CD4-positive, alpha-beta T cell treated with Interleukin-15 for 4 hours (primary cell): ENCODE results near the gene TMEFF2.

Experiments used
- DNase-seq: peaks from one replicate; pipeline ENCODE4 v3.0.0-alpha.2; 2020; ENCODE audit warnings: low spot score

The TMEFF2 gene

GRCh38 chr2:192013211-192013610, 181.5 kb downstream of the TMEFF2 start:
- no peak for DNase-seq

- DNase-seq, result no peak
These were observed 183.5 kb downstream of the TMEFF2 start for GRCh38 chr2:192011196-192011595.

- DNase-seq, result no peak
These were observed 184.7 kb downstream of the TMEFF2 start for GRCh38 chr2:192010073-192010472.

- DNase-seq, result no peak
These were observed 187.0 kb downstream of the TMEFF2 start for GRCh38 chr2:192007581-192008228.

- no peak for DNase-seq
These were observed 189.5 kb downstream of the TMEFF2 start for GRCh38 chr2:192005211-192005610.

- no peak for DNase-seq
These were observed 190.4 kb downstream of the TMEFF2 start for GRCh38 chr2:192004188-192004963.

- no peak for DNase-seq
These were observed 192.3 kb downstream of the TMEFF2 start for GRCh38 chr2:192002418-192002817.

- DNase-seq, result no peak
These were observed 194.3 kb downstream of the TMEFF2 start for GRCh38 chr2:192000196-192000980.

- no peak for DNase-seq
These were observed 195.5 kb downstream of the TMEFF2 start for GRCh38 chr2:191999101-191999841.

GRCh38 chr2:191995285-191995684, 199.4 kb downstream of the TMEFF2 start:
- DNase-seq, result no peak

GRCh38 chr2:191994749-191995148, 200.0 kb downstream of the TMEFF2 start:
- no peak for DNase-seq

GRCh38 chr2:191991442-191991841, 203.3 kb downstream of the TMEFF2 start:
- no peak for DNase-seq

- DNase-seq, result no peak
These were observed 209.0 kb downstream of the TMEFF2 start for GRCh38 chr2:191985740-191986139.

- no peak for DNase-seq
These were observed 211.1 kb downstream of the TMEFF2 start for GRCh38 chr2:191983591-191983990.

GRCh38 chr2:191983186-191983585, 211.5 kb downstream of the TMEFF2 start:
- DNase-seq, result no peak

GRCh38 chr2:191981706-191982105, 213.0 kb downstream of the TMEFF2 start:
- no peak for DNase-seq

GRCh38 chr2:191980483-191980882, 214.2 kb downstream of the TMEFF2 start:
- DNase-seq, result no peak

GRCh38 chr2:191979221-191979730, 215.5 kb downstream of the TMEFF2 start:
- DNase-seq, result no peak

- DNase-seq, result no peak
These were observed 217.0 kb downstream of the TMEFF2 start for GRCh38 chr2:191977754-191978153.

GRCh38 chr2:191976436-191976835, 218.3 kb downstream of the TMEFF2 start:
- DNase-seq, result no peak

- no peak for DNase-seq
These were observed 220.1 kb downstream of the TMEFF2 start for GRCh38 chr2:191974676-191975075.

GRCh38 chr2:191970867-191971266, 223.9 kb downstream of the TMEFF2 start:
- no peak for DNase-seq
